ENCODE measurements around the gene ADAM23. TPM values are rescaled to one million over a fixed set of nuclear protein-coding genes. Genes with fewer than 3 reads are reported as not detected.
A peak's percentile ranks its signal among the peaks of the same experiment; 100 is the strongest.

The ADAM23 gene
- total and polyA plus RNA-seq, 2 experiments from 2014 or later = 11.3 to 13.1 TPM

- Histone ChIP-seq H3K9me3 (ENCODE audit: low read depth) (no peaks in the 10 kb centered on the region), H3K4me1 (ENCODE audit: low read depth) (no peaks in the 10 kb centered on the region), H3K27me3 (no peaks in the 10 kb centered on the region), H3K4me3 (no peak overlapping the region), H3K27ac (no peak overlapping the region), H3K36me3 (no peaks in the 10 kb centered on the region)
- no peak for DNase-seq (ENCODE audit: low read depth in 1 of 2, low spot score in 1 of 2)
- TF ChIP-seq CTCF (IDR thresholded peaks at IDR 0.05; ENCODE audit: low read depth, low read length) = no peak
Measured at GRCh38 chr2:206572725-206573124, 129.4 kb downstream of the ADAM23 start.

- Histone ChIP-seq H3K36me3 (no peaks in the 10 kb centered on the region), H3K4me3 (no peak overlapping the region), H3K27ac (no peak overlapping the region), H3K9me3 (ENCODE audit: low read depth) (no peaks in the 10 kb centered on the region), H3K27me3 (no peaks in the 10 kb centered on the region), H3K4me1 (ENCODE audit: low read depth) (no peaks in the 10 kb centered on the region)
- DNase-seq (ENCODE audit: low read depth in 1 of 2, low spot score in 1 of 2) = no peak
- no peak for TF ChIP-seq CTCF (IDR thresholded peaks at IDR 0.05; ENCODE audit: low read depth, low read length)
Measured at GRCh38 chr2:206573793-206574192, 130.5 kb downstream of the ADAM23 start.

GRCh38 chr2:206584323-206585116 lies 141.2 kb downstream of the ADAM23 start:
- no peak overlapping the region for H3K27ac ChIP-seq
- H3K9me3 ChIP-seq (ENCODE audit: low read depth) = no peaks in the 10 kb centered on the region
- no peaks in the 10 kb centered on the region for H3K36me3 ChIP-seq
- no peak overlapping the region for H3K4me3 ChIP-seq
- TF ChIP-seq CTCF (IDR thresholded peaks at IDR 0.05; ENCODE audit: low read depth, low read length) = no peak
- no peaks in the 10 kb centered on the region for H3K27me3 ChIP-seq
- no peaks in the 10 kb centered on the region for H3K4me1 ChIP-seq (ENCODE audit: low read depth)
- no peak for DNase-seq (ENCODE audit: low read depth in 1 of 2, low spot score in 1 of 2)

- H3K9me3 ChIP-seq (ENCODE audit: low read depth) = no peaks in the 10 kb centered on the region
- H3K4me3 ChIP-seq = no peak overlapping the region
- H3K27me3 ChIP-seq = no peaks in the 10 kb centered on the region
- no peak for TF ChIP-seq CTCF (IDR thresholded peaks at IDR 0.05; ENCODE audit: low read depth, low read length)
- no peaks in the 10 kb centered on the region for H3K4me1 ChIP-seq (ENCODE audit: low read depth)
- peak in 1 of 2 donors; percentile 3 for DNase-seq (ENCODE audit: low read depth in 1 of 2, low spot score in 1 of 2)
- no peaks in the 10 kb centered on the region for H3K36me3 ChIP-seq
- no peak overlapping the region for H3K27ac ChIP-seq
Measured at GRCh38 chr2:206585335-206585734, 142.0 kb downstream of the ADAM23 start.

GRCh38 chr2:206586609-206587008 lies 143.3 kb downstream of the ADAM23 start:
- Histone ChIP-seq H3K9me3 (ENCODE audit: low read depth) (no peaks in the 10 kb centered on the region), H3K36me3 (no peaks in the 10 kb centered on the region), H3K4me1 (ENCODE audit: low read depth) (no peaks in the 10 kb centered on the region), H3K27ac (no peak overlapping the region), H3K4me3 (no peak overlapping the region), H3K27me3 (no peaks in the 10 kb centered on the region)
- TF ChIP-seq CTCF (IDR thresholded peaks at IDR 0.05; ENCODE audit: low read depth, low read length) = no peak
- DNase-seq (ENCODE audit: low read depth in 1 of 2, low spot score in 1 of 2) = no peak
